Endodermal cell (in vitro differentiated cells): Measurements from ENCODE around the gene GCK. TPM values are rescaled to one million over a fixed set of nuclear protein-coding genes. Genes with fewer than 3 reads are reported as not detected.

Experiments
- DNase-seq: peaks from one replicate; pipeline ENCODE4 v3.0.0-alpha.2; 2017
- H3K27ac ChIP-seq: 2 replicates; pipeline ENCODE4 v1.5.1; 2013; ENCODE audit warnings: mild to moderate bottlenecking, low read depth, low read length, moderate library complexity
- H3K27me3 ChIP-seq: 2 replicates; pipeline ENCODE4 v1.6.1; 2013; ENCODE audit warnings: mild to moderate bottlenecking, low read length, moderate library complexity; ENCODE audit not compliant: insufficient read depth, control insufficient read depth, poor library complexity, severe bottlenecking
- H3K36me3 ChIP-seq: 2 replicates; pipeline ENCODE4 v1.7.0; 2013; ENCODE audit warnings: mild to moderate bottlenecking, low read length, moderate library complexity; ENCODE audit not compliant: control insufficient read depth, insufficient read depth
- H3K4me1 ChIP-seq: one replicate; pipeline ENCODE4 v1.7.0; 2013; ENCODE audit warnings: low read length; ENCODE audit not compliant: control insufficient read depth, insufficient read depth
- H3K4me3 ChIP-seq: 2 replicates; pipeline ENCODE4 v1.5.1; 2013; ENCODE audit warnings: mild to moderate bottlenecking, low read length, moderate library complexity
- H3K9ac ChIP-seq: 2 replicates; pipeline ENCODE4 v1.6.1; 2013; ENCODE audit warnings: mild to moderate bottlenecking, low read length, moderate library complexity; ENCODE audit not compliant: poor library complexity, severe bottlenecking; ENCODE audit errors: extremely low read depth
- H3K9me3 ChIP-seq: 2 replicates; pipeline ENCODE4 v1.6.1; 2013; ENCODE audit warnings: mild to moderate bottlenecking, low read length, moderate library complexity; ENCODE audit not compliant: control insufficient read depth
- H3K27ac Mint-ChIP-seq: 2 replicates; pipeline ENCODE4 v1.8.0; 2020; ENCODE audit warnings: mixed read lengths
- H3K27me3 Mint-ChIP-seq: 2 replicates; pipeline ENCODE4 v1.8.0; 2021; ENCODE audit warnings: mild to moderate bottlenecking, mixed read lengths; ENCODE audit not compliant: insufficient read depth
- H3K36me3 Mint-ChIP-seq: 2 replicates; pipeline ENCODE4 v1.8.0; 2020; ENCODE audit warnings: low read depth, mixed read lengths
- H3K4me1 Mint-ChIP-seq: 2 replicates; pipeline ENCODE4 v1.8.0; 2020; ENCODE audit warnings: mixed read lengths
- H3K4me3 Mint-ChIP-seq: 2 replicates; pipeline ENCODE4 v1.8.0; 2020; ENCODE audit warnings: mild to moderate bottlenecking, moderate library complexity, mixed read lengths
- H3K9me3 Mint-ChIP-seq: 2 replicates; pipeline ENCODE4 v1.8.0; 2020; ENCODE audit warnings: mild to moderate bottlenecking, mixed read lengths
- WGBS, 2 experiments: methylation state at CpG; one replicate each; pipeline versions ENCODE4 v1.1.5 to v1.1.7; 2013; ENCODE audit warnings: missing lambda C conversion rate in 2 of 2, mixed read lengths in 1 of 2; ENCODE audit not compliant: insufficient coverage in 1 of 2, insufficient read length in 1 of 2; 5-methylcytosine and 5-hydroxymethylcytosine counted together
- total RNA-seq, 2 donors: library from RNA; stranded (reverse); fragmentation: NEBNext Ultra II Directional in 1 of 2; extraction: Animal tissue kit (Norgen Biotek cat#: 25700) in 1 of 2; gene quantifications; 2 replicates in 1 of 2; 3 replicates in 1 of 2; pipeline ENCODE4 v1.2.1, GENCODE V29; 2021
- TF ChIP-seq, protein P1 (sequence below): fragments of 200-600 bp; sonication (generic); conservative IDR thresholded peaks from 2 replicates; pipeline ENCODE4 v1.5.0; 2021; ENCODE audit warnings: antibody characterized with exemption, mild to moderate bottlenecking

GCK gene
- total RNA-seq, 2 donors from 2014 or later, result 0.29 to 0.48 TPM

DNA sequence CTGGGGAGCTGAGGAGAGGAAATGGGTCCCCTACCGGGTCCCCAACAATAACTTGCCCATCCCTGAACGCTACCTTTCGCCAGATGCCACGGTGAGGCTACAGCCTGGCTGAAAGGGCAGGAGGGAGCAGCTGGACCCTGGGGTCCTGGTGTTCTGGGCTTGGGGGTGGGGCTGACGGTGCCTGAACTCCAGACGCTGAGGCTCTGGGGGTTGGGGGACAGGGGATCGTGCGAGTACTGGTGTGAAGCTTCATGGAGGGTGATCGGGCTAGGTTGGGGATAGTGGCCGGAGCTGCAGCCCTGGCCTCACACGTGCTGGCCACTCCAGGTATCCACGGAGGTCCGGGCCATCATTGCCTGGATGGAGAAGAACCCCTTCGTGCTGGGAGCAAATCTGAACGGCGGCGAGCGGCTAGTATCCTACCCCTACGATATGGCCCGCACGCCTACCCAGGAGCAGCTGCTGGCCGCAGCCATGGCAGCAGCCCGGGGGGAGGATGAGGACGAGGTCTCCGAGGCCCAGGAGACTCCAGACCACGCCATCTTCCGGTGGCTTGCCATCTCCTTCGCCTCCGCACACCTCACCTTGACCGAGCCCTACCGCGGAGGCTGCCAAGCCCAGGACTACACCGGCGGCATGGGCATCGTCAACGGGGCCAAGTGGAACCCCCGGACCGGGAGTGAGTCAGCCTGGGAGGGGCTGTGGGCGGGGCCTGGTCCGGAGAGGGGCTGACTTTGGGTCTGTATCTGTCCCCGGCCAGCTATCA lies 76.8 kb downstream of the GCK start:
- H3K4me1 Mint-ChIP-seq, result no peaks in the 10 kb centered on the region
- no peak overlapping the region for H3K4me3 Mint-ChIP-seq
- Histone ChIP-seq H3K9ac (no peak overlapping the region), H3K27ac (no peak overlapping the region), H3K27me3 (no peaks in the 10 kb centered on the region), H3K36me3 (no peaks in the 10 kb centered on the region), H3K4me1 (no peaks in the 10 kb centered on the region), H3K9me3 (no peaks in the 10 kb centered on the region), H3K4me3 (no peak overlapping the region)
- H3K36me3 Mint-ChIP-seq, result peaks cover 49% of the 10 kb centered on the region
- no peak overlapping the region for H3K27ac Mint-ChIP-seq
- no peaks in the 10 kb centered on the region for H3K27me3 Mint-ChIP-seq
- no peaks in the 10 kb centered on the region for H3K9me3 Mint-ChIP-seq
- TF ChIP-seq, protein P1, sequence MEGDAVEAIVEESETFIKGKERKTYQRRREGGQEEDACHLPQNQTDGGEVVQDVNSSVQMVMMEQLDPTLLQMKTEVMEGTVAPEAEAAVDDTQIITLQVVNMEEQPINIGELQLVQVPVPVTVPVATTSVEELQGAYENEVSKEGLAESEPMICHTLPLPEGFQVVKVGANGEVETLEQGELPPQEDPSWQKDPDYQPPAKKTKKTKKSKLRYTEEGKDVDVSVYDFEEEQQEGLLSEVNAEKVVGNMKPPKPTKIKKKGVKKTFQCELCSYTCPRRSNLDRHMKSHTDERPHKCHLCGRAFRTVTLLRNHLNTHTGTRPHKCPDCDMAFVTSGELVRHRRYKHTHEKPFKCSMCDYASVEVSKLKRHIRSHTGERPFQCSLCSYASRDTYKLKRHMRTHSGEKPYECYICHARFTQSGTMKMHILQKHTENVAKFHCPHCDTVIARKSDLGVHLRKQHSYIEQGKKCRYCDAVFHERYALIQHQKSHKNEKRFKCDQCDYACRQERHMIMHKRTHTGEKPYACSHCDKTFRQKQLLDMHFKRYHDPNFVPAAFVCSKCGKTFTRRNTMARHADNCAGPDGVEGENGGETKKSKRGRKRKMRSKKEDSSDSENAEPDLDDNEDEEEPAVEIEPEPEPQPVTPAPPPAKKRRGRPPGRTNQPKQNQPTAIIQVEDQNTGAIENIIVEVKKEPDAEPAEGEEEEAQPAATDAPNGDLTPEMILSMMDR, result no peak
- no peak for DNase-seq
- WGBS, 2 experiments, result 91 to 92% methylated on average over 25 to 41 of the region's 41 CpGs

DNA sequence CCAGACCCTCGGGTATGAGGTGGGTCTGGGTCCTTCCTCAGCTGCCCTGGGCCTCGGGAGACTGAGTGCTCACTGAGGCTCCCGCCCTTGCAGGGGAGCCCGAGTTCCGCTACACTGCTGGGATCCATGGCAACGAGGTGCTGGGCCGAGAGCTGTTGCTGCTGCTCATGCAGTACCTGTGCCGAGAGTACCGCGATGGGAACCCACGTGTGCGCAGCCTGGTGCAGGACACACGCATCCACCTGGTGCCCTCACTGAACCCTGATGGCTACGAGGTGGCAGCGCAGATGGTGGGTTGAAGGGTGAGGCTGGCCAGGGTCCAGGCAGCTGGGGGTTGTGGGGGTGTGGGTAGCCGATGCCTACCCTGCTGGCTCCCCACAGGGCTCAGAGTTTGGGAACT lies 77.5 kb downstream of the GCK start:
- no peak overlapping the region for H3K27ac Mint-ChIP-seq
- WGBS, 2 experiments, result 94 to 95% methylated on average over 12 to 16 of the region's 16 CpGs
- DNase-seq, result no peak
- no peaks in the 10 kb centered on the region for H3K9me3 ChIP-seq
- peaks cover 44% of the 10 kb centered on the region for H3K36me3 Mint-ChIP-seq
- no peak overlapping the region for H3K27ac ChIP-seq
- H3K4me3 ChIP-seq, result no peak overlapping the region
- no peaks in the 10 kb centered on the region for H3K4me1 Mint-ChIP-seq
- no peaks in the 10 kb centered on the region for H3K9me3 Mint-ChIP-seq
- no peak overlapping the region for H3K9ac ChIP-seq
- no peaks in the 10 kb centered on the region for H3K36me3 ChIP-seq
- H3K27me3 Mint-ChIP-seq, result no peaks in the 10 kb centered on the region
- H3K4me1 ChIP-seq, result no peaks in the 10 kb centered on the region
- TF ChIP-seq, protein P1, result no peak
- no peak overlapping the region for H3K4me3 Mint-ChIP-seq
- no peaks in the 10 kb centered on the region for H3K27me3 ChIP-seq

DNA sequence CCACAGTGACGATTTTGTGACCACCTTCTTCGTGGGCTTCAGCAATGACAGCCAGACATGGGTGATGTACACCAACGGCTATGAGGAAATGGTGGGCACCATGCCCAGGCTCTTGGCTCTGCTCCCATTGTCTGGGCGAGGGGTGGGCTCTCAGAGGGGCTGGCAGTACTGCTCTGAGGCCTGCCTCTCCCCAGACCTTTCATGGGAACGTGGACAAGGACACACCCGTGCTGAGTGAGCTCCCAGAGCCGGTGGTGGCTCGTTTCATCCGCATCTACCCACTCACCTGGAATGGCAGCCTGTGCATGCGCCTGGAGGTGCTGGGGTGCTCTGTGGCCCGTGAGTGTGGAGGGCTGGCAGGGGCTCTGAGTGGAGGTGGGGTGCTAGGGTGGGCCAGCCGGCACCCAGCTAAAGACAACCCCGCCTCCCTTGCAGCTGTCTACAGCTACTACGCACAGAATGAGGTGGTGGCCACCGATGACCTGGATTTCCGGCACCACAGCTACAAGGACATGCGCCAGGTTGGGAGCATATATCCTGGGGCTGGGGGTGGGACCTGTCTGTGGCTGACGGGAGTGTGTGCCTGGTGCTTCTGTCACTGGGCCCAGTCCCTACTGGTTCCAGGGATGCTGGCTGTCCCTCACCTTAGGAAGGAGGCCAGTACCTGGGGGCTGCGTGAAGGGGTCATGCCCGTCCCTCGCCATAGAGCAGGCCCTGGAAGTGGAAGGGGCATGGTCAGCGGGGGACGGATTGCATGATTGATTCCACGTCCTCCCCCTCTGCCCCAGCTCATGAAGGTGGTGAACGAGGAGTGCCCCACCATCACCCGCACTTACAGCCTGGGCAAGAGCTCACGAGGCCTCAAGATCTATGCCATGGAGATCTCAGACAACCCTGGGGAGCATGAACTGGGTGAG lies 78.3 kb downstream of the GCK start:
- peaks cover 40% of the 10 kb centered on the region for H3K36me3 Mint-ChIP-seq
- no peak overlapping the region for H3K4me3 ChIP-seq
- H3K27ac ChIP-seq, result no peak overlapping the region
- TF ChIP-seq, protein P1, result no peak
- no peaks in the 10 kb centered on the region for H3K27me3 ChIP-seq
- no peaks in the 10 kb centered on the region for H3K27me3 Mint-ChIP-seq
- no peak overlapping the region for H3K27ac Mint-ChIP-seq
- no peaks in the 10 kb centered on the region for H3K4me1 ChIP-seq
- no peaks in the 10 kb centered on the region for H3K36me3 ChIP-seq
- H3K9ac ChIP-seq, result no peak overlapping the region
- no peak overlapping the region for H3K4me3 Mint-ChIP-seq
- H3K4me1 Mint-ChIP-seq, result no peaks in the 10 kb centered on the region
- H3K9me3 ChIP-seq, result no peaks in the 10 kb centered on the region
- DNase-seq, result no peak
- 89 to 90% methylated on average over 16 to 27 of the region's 27 CpGs for WGBS, 2 experiments
- no peaks in the 10 kb centered on the region for H3K9me3 Mint-ChIP-seq
